OCI-LY7 (cell line): ENCODE data around the gene CTBP1. TPM values are rescaled to one million over a fixed set of nuclear protein-coding genes. Genes with fewer than 3 reads are reported as not detected.

Source experiments
- BruUV-seq: library from RNA; stranded (reverse); fragments of 400-500 nt; replicated peaks from 2 replicates; lab custom pipeline; 2021; lab: Mats Ljungman, UMichigan
- CTCF ChIA-PET: fragments of 300-600 bp; sonication (Branson Sonifier 250); formaldehyde crosslinking; loops from one replicate; lab custom pipeline; 2022; ENCODE audit warnings: antibody characterized with exemption; ENCODE audit not compliant: unreplicated experiment; lab: Charles Lee
- POLR2A ChIA-PET: fragments of 300-600 bp; sonication (Branson Sonifier 250); formaldehyde crosslinking; loops from one replicate; lab custom pipeline; 2022; ENCODE audit warnings: antibody characterized with exemption; lab: Charles Lee
- DNase-seq: peaks from one replicate; pipeline ENCODE4 v3.0.0-alpha.2; 2015; ENCODE audit warnings: low spot score
- H2AFZ ChIP-seq: fragments of 200-600 bp; sonication (generic), shearing (Covaris generic); 2 replicates; pipeline ENCODE4 v1.6.1; 2014; ENCODE audit warnings: mild to moderate bottlenecking, antibody characterized with exemption, low read length, moderate library complexity
- H3K27ac ChIP-seq: fragments of 200-600 bp; sonication (generic); 2 replicates; pipeline ENCODE4 v1.5.1; 2014; ENCODE audit warnings: mixed run types, low read depth, mild to moderate bottlenecking, moderate library complexity, low read length, inconsistent platforms; ENCODE audit not compliant: poor library complexity, severe bottlenecking
- H3K36me3 ChIP-seq: fragments of 200-600 bp; sonication (generic); 2 replicates; pipeline ENCODE4 v1.6.1; 2014; ENCODE audit warnings: mild to moderate bottlenecking, antibody characterized with exemption, low read length, moderate library complexity, mixed read lengths; ENCODE audit not compliant: insufficient read depth
- H3K4me1 ChIP-seq: fragments of 200-600 bp; sonication (generic); 2 replicates; pipeline ENCODE4 v1.5.1; 2014; ENCODE audit warnings: mild to moderate bottlenecking, low read length; ENCODE audit not compliant: insufficient read depth, poor library complexity, severe bottlenecking
- H3K4me2 ChIP-seq: fragments of 200-600 bp; sonication (generic); 2 replicates; pipeline ENCODE4 v1.6.1; 2014; ENCODE audit warnings: mild to moderate bottlenecking, low read length
- H3K4me3 ChIP-seq: fragments of 200-600 bp; sonication (generic); 2 replicates; pipeline ENCODE4 v1.5.1; 2014; ENCODE audit warnings: mild to moderate bottlenecking, low read depth, low read length; ENCODE audit not compliant: poor library complexity, severe bottlenecking
- H3K79me2 ChIP-seq: fragments of 200-600 bp; sonication (generic); 2 replicates; pipeline ENCODE4 v1.6.1; 2016; ENCODE audit warnings: low read depth, mild to moderate bottlenecking, low read length, moderate library complexity, mixed read lengths; ENCODE audit not compliant: insufficient read depth
- H3K9me2 ChIP-seq: fragments of 200-600 bp; sonication (generic); 2 replicates; pipeline ENCODE4 v1.6.1; 2016; ENCODE audit warnings: mild to moderate bottlenecking, low read length, mixed read lengths; ENCODE audit not compliant: insufficient read depth
- H3K9me3 ChIP-seq: fragments of 200-600 bp; sonication (generic); 2 replicates; pipeline ENCODE4 v1.6.1; 2014; ENCODE audit warnings: mild to moderate bottlenecking, mixed run types, low read length, mixed read lengths
- H4K20me1 ChIP-seq: fragments of 200-600 bp; sonication (generic); 2 replicates; pipeline ENCODE4 v1.6.1; 2014; ENCODE audit warnings: mild to moderate bottlenecking, antibody characterized with exemption, low read length, moderate library complexity, mixed read lengths; ENCODE audit not compliant: insufficient read depth
- CTCF ChIP-seq: fragments of 200-600 bp; sonication (generic); conservative IDR thresholded peaks from 2 replicates; pipeline ENCODE4 v1.5.1; 2014; ENCODE audit warnings: mild to moderate bottlenecking, antibody characterized with exemption, low read length, moderate library complexity, mixed read lengths
- EZH2phosphoT487 ChIP-seq: fragments of 200-600 bp; sonication (generic); IDR thresholded peaks from 2 replicates; pipeline ENCODE4 v1.6.1; 2018; ENCODE audit warnings: low read depth, borderline replicate concordance, mild to moderate bottlenecking, mixed run types, antibody characterized with exemption, low read length, moderate library complexity, mixed read lengths
- intact Hi-C: fragments of 100-400 bp; cut with micrococcal nuclease; formaldehyde crosslinking; loops from one replicate; pipeline ENCODE4 v1.10.0; 2022; ENCODE audit not compliant: unreplicated experiment
- total RNA-seq, 2 experiments: library from RNA; depleted of rRNA in 1 of 2; stranded (reverse); fragments of >200 nt in 1 of 2; shearing (Covaris generic) in 1 of 2; gene quantifications; 2 replicates each; pipeline ENCODE4 v1.2.3, GENCODE V29; 2014 to 2022

The CTBP1 gene
- total RNA-seq, 2 experiments from 2014 or later, result 238 to 311 TPM

GRCh38 chr4:1247864-1248244, 1.1 kb downstream of the CTBP1 start:
- H3K4me2 ChIP-seq, result peak overlapping the region; percentile 96
- H2AFZ ChIP-seq, result no peak overlapping the region
- peaks cover 24% of the 10 kb centered on the region for H3K36me3 ChIP-seq
- no peak for DNase-seq
- peaks cover 28% of the 10 kb centered on the region for H3K4me1 ChIP-seq
- intact Hi-C loops, result loop anchor here (1.0 to 10.0 kb wide), 5 partner anchors 29 to 623 kb away; partner anchors contain the start of genes FGFRL1, MAEA and NSD2
- no peaks in the 10 kb centered on the region for H3K9me2 ChIP-seq
- CTCF ChIA-PET, result no interaction called here
- no peaks in the 10 kb centered on the region; the same call in 1 of the 2 replicates for H3K9me3 ChIP-seq
- H3K4me3 ChIP-seq, result peak overlapping the region; percentile 99
- POLR2A ChIA-PET, result interaction anchor here (0.6 to 0.8 kb wide), 2 partner anchors 99 to 100 kb away, joined by 3 to 4 read pairs; partner anchors contain the start of gene UVSSA
- peaks cover 15% of the 10 kb centered on the region for H4K20me1 ChIP-seq
- no peak for TF ChIP-seq EZH2phosphoT487
- TF ChIP-seq CTCF, result no peak
- peaks cover 61% of the 10 kb centered on the region for H3K79me2 ChIP-seq
- H3K27ac ChIP-seq, result peak overlapping the region; percentile 82
- no TSS peak for BruUV-seq

DNA sequence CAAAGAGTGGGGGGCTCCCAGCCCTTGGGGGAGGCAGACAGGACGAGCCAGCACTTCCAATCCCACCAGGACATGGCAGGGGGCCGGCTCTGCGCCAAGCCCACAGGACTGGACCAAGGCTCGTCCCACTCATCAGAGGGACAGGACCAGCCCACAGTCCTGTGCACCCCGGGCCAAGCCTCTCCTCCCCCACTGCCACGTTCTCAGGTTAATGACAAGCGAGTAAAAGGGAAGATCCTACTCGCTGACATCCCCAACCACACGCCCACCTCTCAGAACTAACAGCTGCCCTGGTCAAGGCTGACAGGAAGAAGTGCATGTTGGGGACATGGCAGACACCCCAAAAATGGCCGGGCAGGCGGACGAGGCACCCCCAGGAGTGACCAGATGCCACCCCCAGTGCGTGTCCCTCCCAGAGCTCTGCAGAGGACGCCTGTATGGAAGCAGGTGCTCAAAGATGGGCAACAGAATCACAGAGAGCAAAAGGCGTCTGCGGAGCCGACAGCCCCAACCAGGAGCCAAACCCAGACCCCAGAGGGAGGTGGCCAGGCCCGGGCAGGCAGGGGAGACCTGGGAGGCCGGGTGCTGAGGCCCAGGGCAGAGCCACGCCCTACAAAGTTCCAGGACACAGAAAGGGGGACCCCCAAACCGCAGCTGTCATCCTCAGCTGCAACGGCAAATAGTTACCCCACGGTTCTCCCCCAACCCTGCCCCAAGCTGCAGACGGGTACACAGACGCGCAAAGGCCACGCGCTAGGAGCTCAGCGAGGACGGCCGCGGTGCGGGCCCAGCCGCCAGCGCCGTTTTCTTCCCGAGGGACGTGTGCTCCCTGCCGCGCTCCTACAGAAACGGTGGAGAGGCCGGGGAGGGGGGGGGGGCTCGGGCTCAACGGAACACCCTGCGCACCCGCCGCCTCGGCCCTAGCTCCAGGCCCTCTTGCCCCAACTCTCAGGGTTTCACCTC, 1.7 kb downstream of the CTBP1 start:
- Histone ChIP-seq H3K4me1 (peaks cover 28% of the 10 kb centered on the region), H3K9me3 (no peaks in the 10 kb centered on the region), H3K4me2 (peak overlapping the region; percentile 96), H3K9me2 (no peaks in the 10 kb centered on the region), H3K36me3 (peaks cover 18% of the 10 kb centered on the region), H3K27ac (peak overlapping the region; percentile 82), H4K20me1 (peaks cover 15% of the 10 kb centered on the region), H2AFZ (no peak overlapping the region), H3K4me3 (peak overlapping the region; percentile 99), H3K79me2 (peaks cover 68% of the 10 kb centered on the region)
- CTCF ChIA-PET, result no interaction called here
- POLR2A ChIA-PET, result interaction anchor here (0.8 kb wide), 1 partner anchor 100 kb away, joined by 4 read pairs; the partner anchor contains the start of gene UVSSA
- TF ChIP-seq EZH2phosphoT487 (no peak), CTCF (no peak)
- BruUV-seq, result no TSS peak
- intact Hi-C loops, result loop anchor here (1.0 to 10.0 kb wide), 3 partner anchors 32 to 232 kb away; partner anchors contain the start of gene FGFRL1
- DNase-seq, result peak; percentile 24
